HCT116 (cell line): ENCODE results near the gene RNU2-1. TPM values are rescaled to one million over a fixed set of nuclear protein-coding genes. Genes with fewer than 3 reads are reported as not detected.

Source experiments
- ATAC-seq: fragments of 200-7000 bp; cut with Tn5 transposase; 2 replicates; pipeline ENCODE4 v1.9.1; 2020; ENCODE audit warnings: mild to moderate bottlenecking, moderate library complexity
- BruUV-seq: library from RNA; stranded (reverse); fragments of 400-500 nt; replicated peaks from 2 replicates; lab custom pipeline; 2021; lab: Mats Ljungman, UMichigan
- CTCF ChIA-PET: fragments of 300-600 bp; sonication (Branson Sonifier 250); formaldehyde crosslinking; loops from one replicate; lab custom pipeline; 2021; ENCODE audit warnings: antibody characterized with exemption; lab: Charles Lee
- POLR2A ChIA-PET: fragments of 300-600, 350-600 bp; sonication (Branson Sonifier 250); formaldehyde crosslinking; loops from one replicate; lab custom pipeline; 2021; ENCODE audit warnings: antibody characterized with exemption; lab: Charles Lee
- RAD21 ChIA-PET, 2 experiments: fragments of 300-600 bp; sonication (Branson Sonifier 250); formaldehyde crosslinking; loops; one replicate each; lab custom pipeline; 2023; ENCODE audit warnings: low total read pairs in 2 of 2; ENCODE audit not compliant: uncharacterized antibody in 2 of 2, unreplicated experiment in 2 of 2, low non-redundant PET in 1 of 2; lab: Charles Lee
- DNase-seq: peaks from one replicate; pipeline ENCODE4 v3.0.0-alpha.2; 2010; ENCODE audit warnings: low read depth, low spot score
- H2AFZ ChIP-seq: fragments of 200-600 bp; shearing (Covaris generic), sonication (generic); 2 replicates; pipeline ENCODE4 v1.6.1; 2017; ENCODE audit warnings: low read depth, mixed run types, mixed read lengths, antibody characterized with exemption, low read length; ENCODE audit not compliant: poor library complexity, severe bottlenecking
- H3K27ac ChIP-seq: 2 replicates; pipeline ENCODE4 v1.5.1; 2012; ENCODE audit warnings: low read depth, low read length
- H3K27me3 ChIP-seq: fragments of 200-600 bp; sonication (generic); 2 replicates; pipeline ENCODE4 v1.6.1; 2016; ENCODE audit warnings: mixed run types, low read length, mixed read lengths; ENCODE audit not compliant: insufficient read depth
- H3K36me3 ChIP-seq, 2 experiments: fragments of 200-500 bp in 1 of 2; fragments of 200-600 bp in 1 of 2; sonication (Bioruptor generic) in 1 of 2; sonication (generic) in 1 of 2; 2 replicates each; pipeline versions ENCODE4 v1.5.1 to v1.6.1; 2014 to 2016; ENCODE audit warnings: low read length in 2 of 2, inconsistent platforms in 1 of 2, mixed read lengths in 1 of 2, mixed run types in 1 of 2; ENCODE audit not compliant: insufficient read depth in 2 of 2, control insufficient read depth in 1 of 2
- H3K4me1 ChIP-seq, 2 experiments: fragments of 200-600 bp in 1 of 2; sonication (generic) in 1 of 2; 2 replicates each; pipeline versions ENCODE4 v1.5.1 to v1.6.1; 2012 to 2017; ENCODE audit warnings: low read length in 2 of 2, inconsistent platforms in 1 of 2, mild to moderate bottlenecking in 1 of 2, mixed read lengths in 1 of 2, mixed run types in 1 of 2, moderate library complexity in 1 of 2; ENCODE audit not compliant: insufficient read depth in 2 of 2, control insufficient read depth in 1 of 2
- H3K4me2 ChIP-seq: fragments of 200-600 bp; sonication (generic); 2 replicates; pipeline ENCODE4 v1.6.1; 2017; ENCODE audit warnings: mixed run types, low read length, mixed read lengths
- H3K4me3 ChIP-seq, 2 experiments: fragments of 200-600 bp in 1 of 2; sonication (generic) in 1 of 2; replicated peaks in 1 of 2; 2 replicates each; pipeline ENCODE4 v1.5.1; 2011 to 2016; ENCODE audit warnings: low read length in 2 of 2, control low read depth in 1 of 2, low read depth in 1 of 2, mild to moderate bottlenecking in 1 of 2, mixed read lengths in 1 of 2, mixed run types in 1 of 2
- H3K79me2 ChIP-seq: fragments of 200-600 bp; sonication (generic); 2 replicates; pipeline ENCODE4 v1.6.1; 2017; ENCODE audit warnings: mild to moderate bottlenecking, mixed run types, low read length, moderate library complexity, mixed read lengths; ENCODE audit not compliant: insufficient read depth
- H3K9ac ChIP-seq: fragments of 200-600 bp; sonication (generic); 2 replicates; pipeline ENCODE4 v1.6.1; 2016; ENCODE audit warnings: low read length, mixed read lengths
- H3K9me2 ChIP-seq: fragments of 200-600 bp; sonication (generic), shearing (Covaris generic); 2 replicates; pipeline ENCODE4 v1.6.1; 2017; ENCODE audit warnings: mixed run types, mild to moderate bottlenecking, moderate library complexity; ENCODE audit not compliant: insufficient read depth
- H3K9me3 ChIP-seq, 2 experiments: fragments of 200-500 bp in 1 of 2; fragments of 200-600 bp in 1 of 2; sonication (Bioruptor generic) in 1 of 2; sonication (generic) in 1 of 2; 2 replicates each; pipeline ENCODE4 v1.6.1; 2014 to 2017; ENCODE audit warnings: low read length in 2 of 2, mixed read lengths in 2 of 2, inconsistent platforms in 1 of 2, low read depth in 1 of 2, mild to moderate bottlenecking in 1 of 2, mixed run types in 1 of 2, moderate library complexity in 1 of 2; ENCODE audit not compliant: control insufficient read depth in 1 of 2, insufficient read depth in 1 of 2
- H4K20me1 ChIP-seq: fragments of 200-600 bp; sonication (generic), shearing (Covaris generic); 2 replicates; pipeline ENCODE4 v1.6.1; 2017; ENCODE audit warnings: mixed run types, mild to moderate bottlenecking, moderate library complexity; ENCODE audit not compliant: insufficient read depth
- EZH2phosphoT487 ChIP-seq: fragments of 200-600 bp; IDR thresholded peaks from 2 replicates; pipeline ENCODE4 v1.6.1; 2018; ENCODE audit warnings: antibody characterized with exemption, borderline replicate concordance
- FOSL1 ChIP-seq: IDR thresholded peaks from 2 replicates; pipeline ENCODE4 v1.6.1; 2012; ENCODE audit warnings: low read depth
- RAD21 ChIP-seq: IDR thresholded peaks from 2 replicates; pipeline ENCODE4 v1.6.1; 2012; ENCODE audit warnings: low read depth, mild to moderate bottlenecking
- intact Hi-C: fragments of 100-400 bp; cut with micrococcal nuclease; formaldehyde crosslinking; loops from 2 replicates; pipeline ENCODE4 v1.10.0; 2022
- total RNA-seq: library from RNA; stranded (reverse); gene quantifications from one replicate; pipeline ENCODE4 v1.2.1, GENCODE V29; 2021; ENCODE audit not compliant: unreplicated experiment
- TF ChIP-seq, protein P1 (sequence below): IDR thresholded peaks from 2 replicates; pipeline ENCODE4 v1.6.1; 2011; ENCODE audit warnings: mild to moderate bottlenecking, low read length, moderate library complexity; ENCODE audit not compliant: insufficient replicate concordance; ENCODE audit errors: extremely low read depth
- TF ChIP-seq, protein P2 (sequence below), 3 experiments: fragments of 200-600 bp in 1 of 3; sonication (generic) in 1 of 3; IDR thresholded peaks in 2 of 3; conservative IDR thresholded peaks in 1 of 3; 2 replicates each; pipeline ENCODE4 v1.5.1; 2012 to 2017; ENCODE audit warnings: low read depth in 2 of 3, low read length in 2 of 3, antibody characterized with exemption in 1 of 3, borderline replicate concordance in 1 of 3, control low read depth in 1 of 3, mild to moderate bottlenecking in 1 of 3, mixed read lengths in 1 of 3, mixed run types in 1 of 3, moderate library complexity in 1 of 3; ENCODE audit not compliant: insufficient read depth in 1 of 3

RNU2-1 gene
- total RNA-seq, 1 experiment from 2014 or later, result 5,800 TPM

DNA sequence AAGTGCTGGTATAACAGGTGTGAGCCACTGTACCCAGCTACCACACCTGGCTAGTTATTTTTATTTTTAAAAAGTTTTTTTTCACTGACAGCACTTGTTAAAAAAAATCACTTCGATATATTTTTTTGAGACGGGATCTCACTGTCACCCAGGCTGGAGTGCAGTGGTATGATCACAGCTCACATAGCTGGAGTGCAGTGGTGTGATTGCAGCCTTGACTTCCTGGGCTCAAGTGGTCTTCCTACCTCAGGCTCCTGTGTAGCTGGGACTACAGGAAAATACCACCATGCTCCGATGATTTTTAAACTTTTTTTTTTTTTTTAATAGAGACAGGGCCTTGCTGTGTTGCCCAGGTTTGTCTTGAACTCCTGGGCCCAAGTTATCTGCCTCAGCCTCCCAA, 49.9 kb downstream of the RNU2-1 start:
- no peak for ATAC-seq
- H3K9me2 ChIP-seq, result no peaks in the 10 kb centered on the region
- peaks cover 6 to 18% of the 10 kb centered on the region in 2 experiments; a peak in 3 of 4 replicates for H3K36me3 ChIP-seq
- no peak for TF ChIP-seq RAD21
- TF ChIP-seq FOSL1, result no peak
- TF ChIP-seq EZH2phosphoT487, result no peak
- TF ChIP-seq, protein P1, sequence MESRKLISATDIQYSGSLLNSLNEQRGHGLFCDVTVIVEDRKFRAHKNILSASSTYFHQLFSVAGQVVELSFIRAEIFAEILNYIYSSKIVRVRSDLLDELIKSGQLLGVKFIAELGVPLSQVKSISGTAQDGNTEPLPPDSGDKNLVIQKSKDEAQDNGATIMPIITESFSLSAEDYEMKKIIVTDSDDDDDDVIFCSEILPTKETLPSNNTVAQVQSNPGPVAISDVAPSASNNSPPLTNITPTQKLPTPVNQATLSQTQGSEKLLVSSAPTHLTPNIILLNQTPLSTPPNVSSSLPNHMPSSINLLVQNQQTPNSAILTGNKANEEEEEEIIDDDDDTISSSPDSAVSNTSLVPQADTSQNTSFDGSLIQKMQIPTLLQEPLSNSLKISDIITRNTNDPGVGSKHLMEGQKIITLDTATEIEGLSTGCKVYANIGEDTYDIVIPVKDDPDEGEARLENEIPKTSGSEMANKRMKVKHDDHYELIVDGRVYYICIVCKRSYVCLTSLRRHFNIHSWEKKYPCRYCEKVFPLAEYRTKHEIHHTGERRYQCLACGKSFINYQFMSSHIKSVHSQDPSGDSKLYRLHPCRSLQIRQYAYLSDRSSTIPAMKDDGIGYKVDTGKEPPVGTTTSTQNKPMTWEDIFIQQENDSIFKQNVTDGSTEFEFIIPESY, result no peak
- TF ChIP-seq, protein P2, sequence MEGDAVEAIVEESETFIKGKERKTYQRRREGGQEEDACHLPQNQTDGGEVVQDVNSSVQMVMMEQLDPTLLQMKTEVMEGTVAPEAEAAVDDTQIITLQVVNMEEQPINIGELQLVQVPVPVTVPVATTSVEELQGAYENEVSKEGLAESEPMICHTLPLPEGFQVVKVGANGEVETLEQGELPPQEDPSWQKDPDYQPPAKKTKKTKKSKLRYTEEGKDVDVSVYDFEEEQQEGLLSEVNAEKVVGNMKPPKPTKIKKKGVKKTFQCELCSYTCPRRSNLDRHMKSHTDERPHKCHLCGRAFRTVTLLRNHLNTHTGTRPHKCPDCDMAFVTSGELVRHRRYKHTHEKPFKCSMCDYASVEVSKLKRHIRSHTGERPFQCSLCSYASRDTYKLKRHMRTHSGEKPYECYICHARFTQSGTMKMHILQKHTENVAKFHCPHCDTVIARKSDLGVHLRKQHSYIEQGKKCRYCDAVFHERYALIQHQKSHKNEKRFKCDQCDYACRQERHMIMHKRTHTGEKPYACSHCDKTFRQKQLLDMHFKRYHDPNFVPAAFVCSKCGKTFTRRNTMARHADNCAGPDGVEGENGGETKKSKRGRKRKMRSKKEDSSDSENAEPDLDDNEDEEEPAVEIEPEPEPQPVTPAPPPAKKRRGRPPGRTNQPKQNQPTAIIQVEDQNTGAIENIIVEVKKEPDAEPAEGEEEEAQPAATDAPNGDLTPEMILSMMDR (IDR thresholded peaks at IDR 0.05 in 2 of 3, conservative IDR thresholded peaks at IDR 0.05 in 1 of 3; ENCODE audit: borderline replicate concordance in 1 of 3, insufficient read depth in 1 of 3, low read depth in 2 of 3, low read length in 2 of 3), result no peak
- TF ChIP-seq, all 23 proteins: peak for 0
- no peaks in the 10 kb centered on the region for H3K9me3 ChIP-seq
- no peak overlapping the region for H3K27ac ChIP-seq
- POLR2A ChIA-PET, result interaction anchor here (0.6 kb wide), 1 partner anchor 614 kb away, joined by 3 read pairs; no protein-coding TSS in a partner anchor
- H3K27me3 ChIP-seq, result no peaks in the 10 kb centered on the region
- DNase-seq, result no peak
- H4K20me1 ChIP-seq, result no peaks in the 10 kb centered on the region
- no peak overlapping the region for H3K4me3 ChIP-seq
- no peak overlapping the region for H3K9ac ChIP-seq
- no peaks in the 10 kb centered on the region for H3K4me1 ChIP-seq
- H3K79me2 ChIP-seq, result no peaks in the 10 kb centered on the region
- no peak overlapping the region for H2AFZ ChIP-seq
- intact Hi-C loops, result no loop called here
- BruUV-seq, result no TSS peak
- H3K4me2 ChIP-seq, result no peak overlapping the region
- CTCF ChIA-PET, result no interaction called here
- RAD21 ChIA-PET, result interaction anchor here in 1 of 2 experiments (0.7 kb wide), 1 partner anchor 1838 kb away, joined by 3 read pairs; no protein-coding TSS in a partner anchor

Other genes starting within 250 kb of the RNU2-1 start
- gene RPL27, start 235.6 kb downstream of the RNU2-1 start, total RNA-seq, result 1,295 TPM
- gene IFI35, start 227.2 kb downstream of the RNU2-1 start, total RNA-seq, result 14.8 TPM
- gene VAT1, start 211.6 kb downstream of the RNU2-1 start, total RNA-seq, result 197 TPM
- 0.66 TPM for gene RND2, start 208.7 kb downstream of the RNU2-1 start, total RNA-seq
- 44.1 TPM for gene BRCA1, start 108.6 kb downstream of the RNU2-1 start, total RNA-seq
- gene NBR1, start 62.8 kb downstream of the RNU2-1 start, total RNA-seq, result 60.8 TPM
- 3.5 TPM for gene TMEM106A, start 22.1 kb downstream of the RNU2-1 start, total RNA-seq
- not detected for gene CCDC200, start 5.4 kb downstream of the RNU2-1 start, total RNA-seq
- 11.5 TPM for gene ARL4D, start 165.0 kb upstream of the RNU2-1 start, total RNA-seq
- gene DHX8, start 250.0 kb upstream of the RNU2-1 start, total RNA-seq, result 53.5 TPM